NCI-H2081 (cell line): Measurements from ENCODE around the gene YLPM1.
"Not testable (repeated sequence)": the region's sequence is repeated elsewhere in the genome, so short reads cannot be mapped to it uniquely, and the experiment has no call there.

Experiments
- DNase-seq, 2 experiments: peaks; one replicate each; lab custom pipeline; 2025; lab: John Stamatoyannopoulos, UW

Gene YLPM1

GRCh38 chr14:74762917-74763802 lies at the start of gene YLPM1:
Gene YLPM1 (plus strand): TSS chr14:74763316. CDS start chr14:74763490, 174 bp downstream.
- peak; percentile 95 to 99 for DNase-seq

GRCh38 chr14:74713395-74713735 lies 49.8 kb upstream of the YLPM1 start:
- DNase-seq: no peak

GRCh38 chr14:74720526-74720925 lies 42.6 kb upstream of the YLPM1 start:
- DNase-seq: no peak

GRCh38 chr14:74723134-74723533 lies 40.0 kb upstream of the YLPM1 start:
- no peak for DNase-seq

- no peak for DNase-seq
Observed at GRCh38 chr14:74732387-74732786, 30.7 kb upstream of the YLPM1 start.

GRCh38 chr14:74733221-74733620 lies 29.9 kb upstream of the YLPM1 start:
- DNase-seq: no peak

- DNase-seq: no peak
Observed at GRCh38 chr14:74735125-74735524, 28.0 kb upstream of the YLPM1 start.

- no peak for DNase-seq
Observed at GRCh38 chr14:74737753-74738325, 25.3 kb upstream of the YLPM1 start.

GRCh38 chr14:74739293-74740030 lies 23.7 kb upstream of the YLPM1 start:
- DNase-seq: no peak

GRCh38 chr14:74747237-74747636 lies 15.9 kb upstream of the YLPM1 start:
- DNase-seq: no peak

GRCh38 chr14:74754157-74754556 lies 9.0 kb upstream of the YLPM1 start:
- no peak for DNase-seq

GRCh38 chr14:74754899-74755298 lies 8.2 kb upstream of the YLPM1 start:
- no peak for DNase-seq

- no peak for DNase-seq
Observed at GRCh38 chr14:74756326-74756725, 6.8 kb upstream of the YLPM1 start.

GRCh38 chr14:74758505-74758904 lies 4.6 kb upstream of the YLPM1 start:
- DNase-seq: not testable (repeated sequence)

GRCh38 chr14:74763803-74764531 lies 851 bp downstream of the YLPM1 start:
- no peak for DNase-seq

- no peak for DNase-seq
Observed at GRCh38 chr14:74765721-74766120, 2.6 kb downstream of the YLPM1 start.

- no peak for DNase-seq
Observed at GRCh38 chr14:74771399-74771798, 8.3 kb downstream of the YLPM1 start.

- DNase-seq: no peak
Observed at GRCh38 chr14:74784634-74785033, 21.5 kb downstream of the YLPM1 start.

- DNase-seq: no peak
Observed at GRCh38 chr14:74785056-74785613, 22.0 kb downstream of the YLPM1 start.

- no peak for DNase-seq
Observed at GRCh38 chr14:74786796-74787315, 23.7 kb downstream of the YLPM1 start.

- no peak for DNase-seq
Observed at GRCh38 chr14:74792249-74793039, 29.3 kb downstream of the YLPM1 start.
